ENCODE results near the gene PNMA6E.

PNMA6E gene

DNA sequence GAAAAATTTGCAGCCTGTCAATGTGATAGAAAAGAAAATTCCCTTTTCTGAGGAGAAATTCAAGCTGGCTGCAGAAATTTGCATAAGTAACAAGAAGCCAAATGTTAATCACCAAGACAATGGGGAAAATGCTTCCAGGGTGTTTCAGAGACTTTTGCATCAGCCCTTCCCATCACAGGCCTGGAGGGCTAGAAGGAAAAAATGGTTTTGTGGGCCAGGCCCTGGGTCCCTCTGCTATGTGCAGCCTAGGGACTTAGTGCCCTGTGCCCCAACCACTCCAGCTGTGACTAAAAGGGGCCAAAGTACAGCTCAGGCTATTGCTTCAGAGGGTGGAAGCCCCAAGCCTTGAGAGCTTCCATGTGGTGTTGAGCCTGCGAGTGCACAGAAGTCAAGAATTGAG lies 43.3 kb downstream of the PNMA6E start:
- Histone ChIP-seq H3K4ac (ENCODE audit: low read depth, low read length) (no peak overlapping the region), H2BK15ac (replicated peaks; ENCODE audit: low read depth) (no peak overlapping the region), H3K23ac (ENCODE audit: low read length) (no peak overlapping the region), H2BK120ac (ENCODE audit: low read depth, low read length) (no peak overlapping the region), H4K5ac (ENCODE audit: low read length) (no peak overlapping the region), H3K27me3 (ENCODE audit: insufficient read depth, low read length, poor library complexity) (no peaks in the 10 kb centered on the region), H3K79me2 (ENCODE audit: control insufficient read depth, insufficient read depth, low read length) (no peaks in the 10 kb centered on the region), H4K8ac (ENCODE audit: low read depth, low read length) (no peak overlapping the region), H3K4me3 (ENCODE audit: low read length) (no peak overlapping the region), H2BK5ac (ENCODE audit: low read length) (no peak overlapping the region), H3K4me1 (ENCODE audit: control insufficient read depth, low read depth, low read length) (no peaks in the 10 kb centered on the region), H3K36me3 (ENCODE audit: control insufficient read depth, insufficient read depth, low read length) (no peaks in the 10 kb centered on the region), H3K4me2 (ENCODE audit: low read length) (no peak overlapping the region), H3K56ac (ENCODE audit: low read length) (no peak overlapping the region), H3K27ac (ENCODE audit: low read depth, low read length) (no peak overlapping the region), H3K18ac (ENCODE audit: low read length) (no peak overlapping the region), H3K9ac (ENCODE audit: low read length) (no peak overlapping the region), H3K79me1 (ENCODE audit: low read length) (no peaks in the 10 kb centered on the region), H2AK5ac (ENCODE audit: low read length) (no peak overlapping the region)
- no peak for DNase-seq
- WGBS (ENCODE audit: extremely low coverage, insufficient coverage, low lambda C conversion rate): no CpG with 5 or more reads among the region's 1 CpG

DNA sequence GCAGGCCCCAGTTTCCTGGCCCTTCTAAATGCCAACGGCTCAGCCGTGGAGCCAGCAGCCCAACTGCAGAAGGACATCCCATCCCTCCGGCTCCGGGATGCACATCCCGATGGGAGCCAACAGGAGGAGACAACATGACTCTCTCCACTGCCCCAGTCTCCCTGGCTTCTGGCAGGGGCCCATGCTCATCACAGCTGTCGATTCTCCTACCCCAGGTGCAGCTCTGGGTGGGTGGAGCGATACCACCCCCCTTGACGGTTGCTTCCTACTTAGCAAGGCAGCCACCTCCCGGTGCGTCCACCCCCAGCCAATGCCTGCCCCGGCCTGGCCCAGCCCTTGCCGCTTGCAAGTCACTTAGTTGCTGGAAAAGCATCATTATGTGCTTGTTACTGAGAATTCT lies 47.7 kb downstream of the PNMA6E start:
- Histone ChIP-seq H4K5ac (ENCODE audit: low read length) (no peak overlapping the region), H3K27ac (ENCODE audit: low read depth, low read length) (no peak overlapping the region), H3K23ac (ENCODE audit: low read length) (no peak overlapping the region), H2BK120ac (ENCODE audit: low read depth, low read length) (no peak overlapping the region), H3K18ac (ENCODE audit: low read length) (no peak overlapping the region), H3K4ac (ENCODE audit: low read depth, low read length) (no peak overlapping the region), H3K4me3 (ENCODE audit: low read length) (no peak overlapping the region), H3K4me1 (ENCODE audit: control insufficient read depth, low read depth, low read length) (no peaks in the 10 kb centered on the region), H2BK15ac (replicated peaks; ENCODE audit: low read depth) (no peak overlapping the region), H2AK5ac (ENCODE audit: low read length) (no peak overlapping the region), H3K27me3 (ENCODE audit: insufficient read depth, low read length, poor library complexity) (no peaks in the 10 kb centered on the region), H3K56ac (ENCODE audit: low read length) (no peak overlapping the region), H3K79me2 (ENCODE audit: control insufficient read depth, insufficient read depth, low read length) (no peaks in the 10 kb centered on the region), H2BK5ac (ENCODE audit: low read length) (no peak overlapping the region), H3K9ac (ENCODE audit: low read length) (no peak overlapping the region), H3K79me1 (ENCODE audit: low read length) (no peaks in the 10 kb centered on the region), H4K8ac (ENCODE audit: low read depth, low read length) (no peak overlapping the region), H3K4me2 (ENCODE audit: low read length) (no peak overlapping the region), H3K36me3 (ENCODE audit: control insufficient read depth, insufficient read depth, low read length) (no peaks in the 10 kb centered on the region)
- no CpG with 5 or more reads among the region's 12 CpGs for WGBS (ENCODE audit: extremely low coverage, insufficient coverage, low lambda C conversion rate)
- peak; percentile 9 for DNase-seq

GRCh38 chrX:153352858-153353257 lies 48.3 kb downstream of the PNMA6E start:
- Histone ChIP-seq H3K9ac (ENCODE audit: low read length) (no peak overlapping the region), H3K4ac (ENCODE audit: low read depth, low read length) (no peak overlapping the region), H3K79me2 (ENCODE audit: control insufficient read depth, insufficient read depth, low read length) (no peaks in the 10 kb centered on the region), H3K36me3 (ENCODE audit: control insufficient read depth, insufficient read depth, low read length) (no peaks in the 10 kb centered on the region), H3K27ac (ENCODE audit: low read depth, low read length) (no peak overlapping the region), H2BK120ac (ENCODE audit: low read depth, low read length) (no peak overlapping the region), H3K18ac (ENCODE audit: low read length) (no peak overlapping the region), H3K4me3 (ENCODE audit: low read length) (no peak overlapping the region), H2BK15ac (replicated peaks; ENCODE audit: low read depth) (no peak overlapping the region), H4K8ac (ENCODE audit: low read depth, low read length) (no peak overlapping the region), H3K79me1 (ENCODE audit: low read length) (no peaks in the 10 kb centered on the region), H3K4me2 (ENCODE audit: low read length) (no peak overlapping the region), H3K23ac (ENCODE audit: low read length) (no peak overlapping the region), H3K27me3 (ENCODE audit: insufficient read depth, low read length, poor library complexity) (no peaks in the 10 kb centered on the region), H4K5ac (ENCODE audit: low read length) (no peak overlapping the region), H2AK5ac (ENCODE audit: low read length) (no peak overlapping the region), H2BK5ac (ENCODE audit: low read length) (no peak overlapping the region), H3K56ac (ENCODE audit: low read length) (no peak overlapping the region), H3K4me1 (ENCODE audit: control insufficient read depth, low read depth, low read length) (no peaks in the 10 kb centered on the region)
- WGBS (ENCODE audit: extremely low coverage, insufficient coverage, low lambda C conversion rate): no CpG with 5 or more reads among the region's 3 CpGs
- DNase-seq: no peak

DNA sequence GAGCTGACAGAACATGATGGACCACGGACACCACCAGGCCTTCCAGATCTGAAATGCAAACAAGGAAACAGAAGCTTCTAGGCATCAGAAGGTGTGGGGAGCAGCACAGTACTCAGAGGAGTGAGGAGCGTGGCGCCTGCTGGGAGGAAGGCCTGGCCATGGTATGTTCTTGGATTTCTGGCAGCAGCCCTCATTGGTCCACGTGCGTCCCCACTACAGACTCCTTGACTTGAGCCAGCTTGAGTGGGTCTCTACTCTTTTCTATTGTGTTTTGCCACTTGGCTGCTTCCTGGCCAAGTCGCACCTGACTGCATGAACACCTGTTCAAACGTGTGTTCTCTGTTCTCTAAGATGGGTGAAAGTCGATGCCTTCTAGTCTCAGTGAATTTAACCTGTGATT lies 49.2 kb downstream of the PNMA6E start:
- WGBS (ENCODE audit: extremely low coverage, insufficient coverage, low lambda C conversion rate): no CpG with 5 or more reads among the region's 8 CpGs

GRCh38 chrX:153349952-153350351 lies 51.2 kb downstream of the PNMA6E start:
- H3K4me3 ChIP-seq (ENCODE audit: low read length): no peak overlapping the region
- no peaks in the 10 kb centered on the region for H3K79me1 ChIP-seq (ENCODE audit: low read length)
- no peak overlapping the region for H3K23ac ChIP-seq (ENCODE audit: low read length)
- H3K27me3 ChIP-seq (ENCODE audit: insufficient read depth, low read length, poor library complexity): no peaks in the 10 kb centered on the region
- no peak overlapping the region for H3K9ac ChIP-seq (ENCODE audit: low read length)
- no peak for DNase-seq
- no peak overlapping the region for H3K27ac ChIP-seq (ENCODE audit: low read depth, low read length)
- no CpG with 5 or more reads among the region's 5 CpGs for WGBS (ENCODE audit: extremely low coverage, insufficient coverage, low lambda C conversion rate)
- H2BK120ac ChIP-seq (ENCODE audit: low read depth, low read length): no peak overlapping the region
- H3K4me2 ChIP-seq (ENCODE audit: low read length): no peak overlapping the region
- no peak overlapping the region for H2BK15ac ChIP-seq (replicated peaks; ENCODE audit: low read depth)
- no peaks in the 10 kb centered on the region for H3K4me1 ChIP-seq (ENCODE audit: control insufficient read depth, low read depth, low read length)
- no peak overlapping the region for H3K18ac ChIP-seq (ENCODE audit: low read length)
- no peak overlapping the region for H2BK5ac ChIP-seq (ENCODE audit: low read length)
- no peak overlapping the region for H4K8ac ChIP-seq (ENCODE audit: low read depth, low read length)
- no peak overlapping the region for H3K56ac ChIP-seq (ENCODE audit: low read length)
- H3K36me3 ChIP-seq (ENCODE audit: control insufficient read depth, insufficient read depth, low read length): no peaks in the 10 kb centered on the region
- no peak overlapping the region for H3K4ac ChIP-seq (ENCODE audit: low read depth, low read length)
- no peak overlapping the region for H2AK5ac ChIP-seq (ENCODE audit: low read length)
- no peak overlapping the region for H4K5ac ChIP-seq (ENCODE audit: low read length)
- no peaks in the 10 kb centered on the region for H3K79me2 ChIP-seq (ENCODE audit: control insufficient read depth, insufficient read depth, low read length)

More for the DNA sequence above, 49.2 kb downstream of the PNMA6E start:
- Histone ChIP-seq H3K79me2 (ENCODE audit: control insufficient read depth, insufficient read depth, low read length) (no peaks in the 10 kb centered on the region), H4K5ac (ENCODE audit: low read length) (no peak overlapping the region), H4K8ac (ENCODE audit: low read depth, low read length) (no peak overlapping the region), H2BK5ac (ENCODE audit: low read length) (no peak overlapping the region), H3K18ac (ENCODE audit: low read length) (no peak overlapping the region), H3K27me3 (ENCODE audit: insufficient read depth, low read length, poor library complexity) (no peaks in the 10 kb centered on the region), H3K56ac (ENCODE audit: low read length) (no peak overlapping the region), H3K36me3 (ENCODE audit: control insufficient read depth, insufficient read depth, low read length) (no peaks in the 10 kb centered on the region), H2AK5ac (ENCODE audit: low read length) (no peak overlapping the region), H2BK15ac (replicated peaks; ENCODE audit: low read depth) (no peak overlapping the region), H3K27ac (ENCODE audit: low read depth, low read length) (no peak overlapping the region), H3K4me2 (ENCODE audit: low read length) (no peak overlapping the region), H2BK120ac (ENCODE audit: low read depth, low read length) (no peak overlapping the region), H3K4ac (ENCODE audit: low read depth, low read length) (no peak overlapping the region), H3K9ac (ENCODE audit: low read length) (no peak overlapping the region), H3K4me1 (ENCODE audit: control insufficient read depth, low read depth, low read length) (no peaks in the 10 kb centered on the region), H3K4me3 (ENCODE audit: low read length) (no peak overlapping the region), H3K79me1 (ENCODE audit: low read length) (no peaks in the 10 kb centered on the region), H3K23ac (ENCODE audit: low read length) (no peak overlapping the region)
- no peak for DNase-seq

GRCh38 chrX:153348421-153348820 lies 52.7 kb downstream of the PNMA6E start:
- Histone ChIP-seq H3K36me3 (ENCODE audit: control insufficient read depth, insufficient read depth, low read length) (no peaks in the 10 kb centered on the region), H3K56ac (ENCODE audit: low read length) (no peak overlapping the region)
- DNase-seq: no peak

More at GRCh38 chrX:153348421-153348820, 52.7 kb downstream of the PNMA6E start:
- Histone ChIP-seq H3K27ac (ENCODE audit: low read depth, low read length) (no peak overlapping the region), H3K79me1 (ENCODE audit: low read length) (no peaks in the 10 kb centered on the region), H3K27me3 (ENCODE audit: insufficient read depth, low read length, poor library complexity) (no peaks in the 10 kb centered on the region), H3K4me1 (ENCODE audit: control insufficient read depth, low read depth, low read length) (no peaks in the 10 kb centered on the region), H3K4me3 (ENCODE audit: low read length) (no peak overlapping the region), H2BK15ac (replicated peaks; ENCODE audit: low read depth) (no peak overlapping the region), H3K18ac (ENCODE audit: low read length) (no peak overlapping the region), H3K79me2 (ENCODE audit: control insufficient read depth, insufficient read depth, low read length) (no peaks in the 10 kb centered on the region), H2BK5ac (ENCODE audit: low read length) (no peak overlapping the region), H3K4me2 (ENCODE audit: low read length) (no peak overlapping the region), H4K8ac (ENCODE audit: low read depth, low read length) (no peak overlapping the region), H2AK5ac (ENCODE audit: low read length) (no peak overlapping the region), H2BK120ac (ENCODE audit: low read depth, low read length) (no peak overlapping the region), H4K5ac (ENCODE audit: low read length) (no peak overlapping the region), H3K4ac (ENCODE audit: low read depth, low read length) (no peak overlapping the region), H3K9ac (ENCODE audit: low read length) (no peak overlapping the region), H3K23ac (ENCODE audit: low read length) (no peak overlapping the region)
- WGBS (ENCODE audit: extremely low coverage, insufficient coverage, low lambda C conversion rate): no CpG with 5 or more reads among the region's 8 CpGs
